H1 (cell line): Measurements from ENCODE around the gene LPAR6. TPM values are rescaled to one million over a fixed set of nuclear protein-coding genes. Genes with fewer than 3 reads are reported as not detected.

Experiments used
- CTCF ChIA-PET: fragments of 300-600 bp; sonication (Branson Sonifier 250); formaldehyde crosslinking; loops from one replicate; lab custom pipeline; 2021; ENCODE audit not compliant: partially characterized antibody; lab: Charles Lee
- POLR2A ChIA-PET: fragments of 300-600 bp; sonication (Branson Sonifier 250); formaldehyde crosslinking; loops from one replicate; lab custom pipeline; 2021; ENCODE audit warnings: inconsistent platforms; ENCODE audit not compliant: partially characterized antibody; lab: Charles Lee
- DNase-seq, 2 experiments: peaks; one replicate each; pipeline versions ENCODE4 v3.0.0 to v3.0.0-alpha.2; 2010 to 2022; ENCODE audit warnings: low spot score in 2 of 2, low read depth in 1 of 2, mixed read lengths in 1 of 2
- FAIRE-seq: peaks from 2 replicates; lab custom pipeline; 2011; peaks lifted over from hg19 to GRCh38; lab: Jason Lieb, UNC
- H2AFZ ChIP-seq: 2 replicates; pipeline ENCODE4 v1.8.1; 2012; ENCODE audit warnings: low read length, inconsistent platforms
- H2AK5ac ChIP-seq: 2 replicates; pipeline ENCODE4 v1.6.1; 2013; ENCODE audit warnings: low read depth, low read length
- H2BK120ac ChIP-seq: replicated peaks from 2 replicates; pipeline ENCODE3; 2013; ENCODE audit warnings: low read depth, low read length, inconsistent platforms
- H2BK12ac ChIP-seq: 2 replicates; pipeline ENCODE4 v1.6.1; 2013; ENCODE audit warnings: low read depth, low read length
- H2BK15ac ChIP-seq: 2 replicates; pipeline ENCODE4 v1.6.1; 2013; ENCODE audit warnings: low read length
- H2BK20ac ChIP-seq: 2 replicates; pipeline ENCODE4 v1.6.1; 2013; ENCODE audit warnings: low read length
- H2BK5ac ChIP-seq: 2 replicates; pipeline ENCODE4 v1.6.1; 2013; ENCODE audit warnings: low read depth, low read length
- H3K14ac ChIP-seq: 2 replicates; pipeline ENCODE4 v1.6.1; 2013; ENCODE audit warnings: inconsistent platforms; ENCODE audit not compliant: insufficient read length
- H3K18ac ChIP-seq: 2 replicates; pipeline ENCODE4 v1.6.1; 2013; ENCODE audit warnings: low read length; ENCODE audit errors: extremely low read depth
- H3K23ac ChIP-seq: 2 replicates; pipeline ENCODE4 v1.6.1; 2013; ENCODE audit warnings: inconsistent platforms; ENCODE audit not compliant: insufficient read length
- H3K23me2 ChIP-seq: 2 replicates; pipeline ENCODE4 v1.6.1; 2013; ENCODE audit warnings: low read depth, low read length
- H3K27ac ChIP-seq: 2 replicates; pipeline ENCODE4 v1.6.1; 2011; ENCODE audit warnings: low read depth, low read length, inconsistent platforms
- H3K27me3 ChIP-seq, 4 experiments: replicated peaks in 1 of 4; 1 replicate in 1 of 4; 2 replicates in 3 of 4; pipeline versions ENCODE4 v1.6.1 to v1.8.1; 2011 to 2013; ENCODE audit warnings: low read length in 3 of 4, mild to moderate bottlenecking in 3 of 4, inconsistent platforms in 2 of 4, mixed read lengths in 2 of 4, moderate library complexity in 1 of 4; ENCODE audit not compliant: control insufficient read depth in 3 of 4, insufficient read depth in 3 of 4; ENCODE audit errors: extremely low read depth in 1 of 4
- H3K36me3 ChIP-seq, 4 experiments: 2 replicates each; pipeline versions ENCODE4 v1.6.1 to v1.8.1; 2011 to 2013; ENCODE audit warnings: mild to moderate bottlenecking in 4 of 4, low read length in 3 of 4, moderate library complexity in 2 of 4, control low read depth in 1 of 4, inconsistent platforms in 1 of 4; ENCODE audit not compliant: insufficient read depth in 4 of 4, control insufficient read depth in 2 of 4
- H3K4ac ChIP-seq: replicated peaks from 2 replicates; pipeline ENCODE3; 2013; ENCODE audit warnings: low read length, low read depth, mixed read lengths, inconsistent platforms; ENCODE audit not compliant: insufficient read length
- H3K4me1 ChIP-seq, 4 experiments: replicated peaks in 1 of 4; 1 replicate in 1 of 4; 2 replicates in 3 of 4; pipeline versions ENCODE4 v1.6.1 to v1.8.1; 2011 to 2013; ENCODE audit warnings: low read length in 3 of 4, inconsistent platforms in 2 of 4, mixed read lengths in 1 of 4; ENCODE audit not compliant: insufficient read depth in 4 of 4, control insufficient read depth in 3 of 4
- H3K4me2 ChIP-seq, 2 experiments: 2 replicates each; pipeline versions ENCODE4 v1.6.1 to v1.8.1; 2011 to 2013; ENCODE audit warnings: low read depth in 2 of 2, low read length in 2 of 2, control low read depth in 1 of 2, inconsistent platforms in 1 of 2, mild to moderate bottlenecking in 1 of 2; ENCODE audit not compliant: insufficient read depth in 1 of 2
- H3K4me3 ChIP-seq, 4 experiments: fragments of 200-600, 300-600 bp in 1 of 4; sonication (generic), shearing (Covaris generic), sonication (Bioruptor Twin) in 1 of 4; 2 replicates each; pipeline versions ENCODE4 v1.5.1 to v1.8.1; 2011 to 2016; ENCODE audit warnings: low read length in 4 of 4, low read depth in 3 of 4, control low read depth in 2 of 4, inconsistent platforms in 2 of 4, mild to moderate bottlenecking in 2 of 4, mixed read lengths in 1 of 4, moderate library complexity in 1 of 4; ENCODE audit not compliant: insufficient read depth in 2 of 4; ENCODE audit errors: extremely low read depth in 1 of 4
- H3K56ac ChIP-seq: replicated peaks from 2 replicates; pipeline ENCODE3; 2013; ENCODE audit warnings: low read depth, mild to moderate bottlenecking, mixed read lengths, low read length, inconsistent platforms; ENCODE audit not compliant: insufficient read length
- H3K79me1 ChIP-seq: 2 replicates; pipeline ENCODE4 v1.6.1; 2013; ENCODE audit warnings: low read depth, low read length, control low read depth
- H3K79me2 ChIP-seq, 2 experiments: 2 replicates each; pipeline versions ENCODE4 v1.6.1 to v1.8.1; 2012 to 2013; ENCODE audit warnings: low read length in 2 of 2, mild to moderate bottlenecking in 2 of 2, inconsistent platforms in 1 of 2; ENCODE audit not compliant: insufficient read depth in 2 of 2, control insufficient read depth in 1 of 2
- H3K9ac ChIP-seq, 4 experiments: replicated peaks in 1 of 4; 1 replicate in 1 of 4; 2 replicates in 3 of 4; pipeline versions ENCODE4 v1.6.1 to v1.8.1; 2011 to 2013; ENCODE audit warnings: low read depth in 3 of 4, low read length in 3 of 4, control low read depth in 2 of 4, mild to moderate bottlenecking in 2 of 4, moderate library complexity in 2 of 4, inconsistent platforms in 1 of 4; ENCODE audit errors: extremely low read depth in 1 of 4
- H3K9me3 ChIP-seq, 2 experiments: 2 replicates each; pipeline versions ENCODE4 v1.6.1 to v1.8.1; 2012 to 2013; ENCODE audit warnings: mild to moderate bottlenecking in 2 of 2, moderate library complexity in 2 of 2, control low read depth in 1 of 2, inconsistent platforms in 1 of 2, low read depth in 1 of 2, low read length in 1 of 2, mixed read lengths in 1 of 2; ENCODE audit not compliant: insufficient read depth in 2 of 2
- H4K20me1 ChIP-seq, 2 experiments: replicated peaks in 1 of 2; 2 replicates each; pipeline versions ENCODE3 to v1.8.1; 2011 to 2013; ENCODE audit warnings: inconsistent platforms in 2 of 2, low read length in 2 of 2, mild to moderate bottlenecking in 1 of 2; ENCODE audit not compliant: insufficient read depth in 2 of 2, control insufficient read depth in 1 of 2
- H4K5ac ChIP-seq: 2 replicates; pipeline ENCODE4 v1.6.1; 2013; ENCODE audit warnings: low read length, low read depth, mixed read lengths, inconsistent platforms; ENCODE audit not compliant: insufficient read length
- H4K8ac ChIP-seq: 2 replicates; pipeline ENCODE4 v1.8.0; 2013; ENCODE audit warnings: mild to moderate bottlenecking, moderate library complexity, low read length, inconsistent platforms; ENCODE audit not compliant: insufficient read depth; ENCODE audit errors: extremely low read depth
- H4K91ac ChIP-seq: replicated peaks from 2 replicates; pipeline ENCODE3; 2013; ENCODE audit warnings: low read length, mixed read lengths, inconsistent platforms; ENCODE audit not compliant: insufficient read length
- MAX ChIP-seq: IDR thresholded peaks from 2 replicates; pipeline ENCODE4 v1.6.1; 2012; ENCODE audit warnings: inconsistent platforms
- WGBS, 2 experiments: shearing (Covaris generic) in 1 of 2; methylation state at CpG; one replicate each; pipeline versions ENCODE4 v1.1.6 to v1.1.7; 2013 to 2015; ENCODE audit warnings: low lambda C conversion rate in 2 of 2, mixed read lengths in 2 of 2, inconsistent platforms in 1 of 2, low coverage in 1 of 2, missing lambda C conversion rate in 1 of 2; ENCODE audit not compliant: insufficient replicate concordance in 2 of 2, insufficient coverage in 1 of 2, insufficient read length in 1 of 2; ENCODE audit errors: extremely low coverage in 1 of 2, missing lambda C conversion rate in 1 of 2; 5-methylcytosine and 5-hydroxymethylcytosine counted together
- polyA plus RNA-seq, 7 experiments: library from polyadenylated mRNA; depleted of rRNA in 3 of 7; stranded (reverse) in 5 of 7; unstranded in 2 of 7; fragments of >200 nt in 5 of 7; fragments of 200-250 nt in 2 of 7; gene quantifications; 1 replicate in 5 of 7; 2 replicates in 1 of 7; 4 replicates in 1 of 7; pipeline versions ENCODE4 v1.2.1 to v1.2.3, GENCODE V29; 2011 to 2013; ENCODE audit warnings: missing spikeins in 2 of 7, mixed read lengths in 2 of 7
- total RNA-seq: library from RNA; stranded (reverse); fragmentation: NEBNext Ultra II Directional; extraction: Animal tissue kit (Norgen Biotek cat#: 25700); gene quantifications from 2 replicates; pipeline ENCODE4 v1.2.1, GENCODE V29; 2021

Gene LPAR6
- total and polyA plus RNA-seq, 2 of the 8 experiments (the other 6 are each of a cell fraction or from before 2014, with no cell fraction given), result 0.50 to 0.97 TPM

GRCh38 chr13:48401480-48401879 lies 11.4 kb downstream of the LPAR6 start:
- no peak overlapping the region for H3K4me2 ChIP-seq
- FAIRE-seq, result no peak
- H3K27me3 ChIP-seq, result no peaks in the 10 kb centered on the region

More at GRCh38 chr13:48401480-48401879, 11.4 kb downstream of the LPAR6 start:
- H3K4ac ChIP-seq, result no peak overlapping the region
- no peak overlapping the region for H2BK120ac ChIP-seq
- WGBS, 2 experiments, result 81% methylated on average over 2 of the region's 2 CpGs; no CpG with 5 or more reads in 1 of the 2 experiments
- CTCF ChIA-PET, result no interaction called here
- no peak overlapping the region for H2BK15ac ChIP-seq
- no peak for TF ChIP-seq MAX
- no peak overlapping the region for H3K56ac ChIP-seq
- no peaks in the 10 kb centered on the region for H3K36me3 ChIP-seq
- no peak overlapping the region for H3K18ac ChIP-seq
- H4K20me1 ChIP-seq, result no peaks in the 10 kb centered on the region
- H2BK12ac ChIP-seq, result no peak overlapping the region
- POLR2A ChIA-PET, result no interaction called here
- H4K91ac ChIP-seq, result no peak overlapping the region
- H3K23ac ChIP-seq, result no peak overlapping the region
- H2BK20ac ChIP-seq, result no peak overlapping the region
- no peaks in the 10 kb centered on the region for H3K79me1 ChIP-seq
- H3K27ac ChIP-seq, result no peak overlapping the region
- H3K14ac ChIP-seq, result no peak overlapping the region
- no peak overlapping the region for H2BK5ac ChIP-seq
- H3K9me3 ChIP-seq, result no peaks in the 10 kb centered on the region
- no peak overlapping the region for H4K5ac ChIP-seq
- H3K4me1 ChIP-seq, result no peaks in the 10 kb centered on the region
- H3K9ac ChIP-seq, result no peak overlapping the region
- no peaks in the 10 kb centered on the region for H3K79me2 ChIP-seq
- no peak for DNase-seq
- no peak overlapping the region for H2AFZ ChIP-seq
- H3K23me2 ChIP-seq, result no peaks in the 10 kb centered on the region
- H3K4me3 ChIP-seq, result no peak overlapping the region
- H2AK5ac ChIP-seq, result no peak overlapping the region
- H4K8ac ChIP-seq, result no peak overlapping the region
